GM21528 (cell line): ENCODE results near the gene FARP2.
"Not testable (repeated sequence)": the region's sequence is repeated elsewhere in the genome, so short reads cannot be mapped to it uniquely, and the experiment has no call there.

Experiments used
- ATAC-seq: cut with Tn5 transposase; IDR thresholded peaks from one replicate; pipeline ENCODE4 v1.9.1; 2021; ENCODE audit warnings: mild to moderate bottlenecking, moderate library complexity; ENCODE audit not compliant: unreplicated experiment, low FRiP score

FARP2 gene

GRCh38 chr2:241364781-241365180 is 8.7 kb downstream of the FARP2 start:
- no peak for ATAC-seq

- no peak for ATAC-seq
Measured at GRCh38 chr2:241366678-241367077, 10.6 kb downstream of the FARP2 start.

DNA sequence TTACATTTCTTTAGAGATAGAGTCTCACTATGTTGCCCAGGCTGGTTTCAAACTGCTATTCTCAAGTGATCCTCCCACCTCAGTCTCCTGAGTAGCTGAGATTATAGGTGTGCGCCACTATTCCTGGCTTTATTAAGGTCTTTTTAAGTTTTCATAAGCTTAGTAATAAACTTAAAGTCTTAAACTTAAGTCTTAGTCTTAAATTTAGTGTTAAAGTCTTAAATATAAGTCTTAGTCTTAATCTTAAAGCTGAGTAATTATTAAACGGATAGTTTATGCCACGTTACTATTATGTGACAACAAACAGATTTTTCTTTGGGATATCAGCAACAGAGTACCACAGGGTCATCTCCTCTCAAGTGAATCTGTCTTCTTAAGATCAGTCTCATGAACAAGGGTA is 12.6 kb downstream of the FARP2 start:
- ATAC-seq = no peak

DNA sequence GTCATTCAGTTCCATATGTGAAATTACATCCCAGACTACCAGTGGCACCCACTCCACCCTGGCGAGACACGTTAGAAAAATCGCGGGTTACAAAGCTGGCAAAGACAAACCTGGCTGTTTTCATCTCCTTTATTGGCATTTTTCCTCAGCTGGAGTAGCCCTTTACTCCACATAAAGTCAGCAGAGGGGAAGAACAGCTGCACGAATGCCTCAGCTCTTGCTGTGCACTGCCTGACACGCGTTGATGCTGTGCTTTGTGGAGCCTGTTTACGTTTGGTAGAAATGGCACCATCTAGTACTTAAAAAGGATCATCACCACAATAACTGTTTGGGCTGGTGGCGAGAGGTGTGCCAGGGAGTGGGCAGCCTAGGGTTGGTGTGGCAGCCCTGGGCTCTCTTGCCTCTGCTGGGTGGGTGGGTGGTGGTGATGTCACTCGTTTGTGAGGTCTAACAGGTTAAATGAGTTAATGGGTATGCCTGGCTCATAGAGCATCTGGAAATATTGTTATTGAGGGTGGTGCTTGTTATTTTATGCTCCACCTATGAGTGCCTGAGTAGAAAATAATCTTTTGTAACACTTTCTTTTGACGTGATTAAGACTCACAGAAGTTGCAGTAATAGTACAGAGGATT is 16.4 kb downstream of the FARP2 start:
- no peak for ATAC-seq

DNA sequence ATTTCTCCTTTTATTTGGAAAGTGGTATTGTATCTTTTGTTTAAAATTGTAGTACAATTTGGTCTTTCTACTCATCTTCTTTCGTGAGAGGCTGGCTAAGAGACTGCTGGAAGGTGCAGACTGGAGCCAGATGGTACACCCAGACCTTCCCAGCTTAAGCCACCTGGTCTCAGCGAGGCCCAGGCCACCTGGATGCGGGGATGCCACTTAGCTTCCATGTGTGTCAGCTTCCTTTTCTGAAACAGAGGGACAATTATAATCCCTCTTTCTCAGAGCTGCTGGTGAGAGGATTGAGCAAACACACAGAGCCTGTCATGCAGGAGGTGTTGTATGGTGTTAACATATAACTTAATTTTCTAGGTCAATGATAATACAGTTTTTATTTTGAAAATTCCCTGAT is 17.4 kb downstream of the FARP2 start:
- ATAC-seq = no peak

DNA sequence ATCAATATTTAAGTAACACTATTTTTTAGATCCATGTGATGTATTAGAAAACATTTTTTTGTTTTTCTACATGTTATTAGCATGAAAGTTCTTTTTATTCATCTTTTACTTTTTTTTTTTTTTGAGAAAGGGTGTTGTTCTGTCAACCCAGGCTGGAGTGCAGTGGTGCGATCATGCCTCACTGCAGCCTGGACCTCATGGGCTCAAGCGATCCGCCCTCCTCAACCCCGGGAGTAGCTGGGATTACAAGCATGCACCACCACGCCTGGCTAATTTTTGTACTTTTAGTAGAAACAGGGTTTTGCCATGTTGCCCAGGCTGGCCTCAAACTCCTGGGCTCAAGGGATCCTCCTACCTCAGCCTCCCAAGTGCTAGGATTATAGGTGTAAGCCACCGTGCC is 17.8 kb downstream of the FARP2 start:
- ATAC-seq = not testable (repeated sequence)

GRCh38 chr2:241375300-241375699 is 19.2 kb downstream of the FARP2 start:
- ATAC-seq = no peak

- no peak for ATAC-seq
Measured at GRCh38 chr2:241376808-241377207, 20.7 kb downstream of the FARP2 start.

- ATAC-seq = no peak
Measured at GRCh38 chr2:241378816-241379215, 22.7 kb downstream of the FARP2 start.

DNA sequence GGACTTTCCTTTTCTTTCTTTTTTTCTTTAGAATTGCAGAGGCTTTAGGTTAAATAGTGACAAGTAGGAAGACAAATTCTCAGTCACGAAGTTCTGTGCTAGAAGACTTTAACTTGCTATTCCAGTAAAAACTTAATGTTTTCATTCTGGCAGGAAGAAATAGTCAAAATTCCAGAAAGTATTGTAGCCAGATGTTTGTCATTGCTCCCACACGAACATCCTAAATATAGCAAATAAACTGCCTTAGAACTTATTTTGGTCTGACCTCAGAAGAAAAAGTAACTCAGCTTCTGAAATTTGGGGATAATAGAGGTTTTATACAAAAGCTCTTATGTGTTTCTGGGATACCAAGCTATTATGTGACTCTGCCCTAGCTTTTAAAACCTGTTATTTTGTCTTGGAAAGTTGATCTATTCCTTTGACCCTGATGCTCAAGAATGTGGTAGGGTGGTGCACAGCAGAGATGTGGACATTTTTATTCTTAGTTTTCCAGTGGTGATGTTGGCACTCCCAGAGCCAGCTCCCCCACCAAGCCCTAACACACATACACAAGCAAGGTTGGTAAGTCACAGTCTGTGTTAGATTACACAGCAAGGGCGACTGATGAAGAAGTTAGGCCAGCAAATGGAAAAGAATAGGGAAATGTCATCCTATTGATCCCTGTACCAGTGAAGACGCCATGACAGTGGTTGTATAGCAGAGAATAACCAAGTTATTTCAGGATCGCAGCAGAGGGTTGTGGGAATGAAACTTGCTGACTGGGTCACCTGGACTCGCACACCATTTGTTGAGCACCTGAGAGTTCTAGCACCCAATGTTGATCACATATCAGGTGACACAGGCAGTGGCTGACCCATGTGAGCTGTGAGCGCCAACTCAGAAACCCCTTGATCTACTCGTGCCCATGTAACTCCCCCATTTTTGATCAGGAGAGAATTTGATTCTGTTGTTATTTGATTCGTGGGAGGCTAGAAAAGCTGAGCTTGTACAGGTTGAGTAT is 23.7 kb downstream of the FARP2 start:
- no peak for ATAC-seq

DNA sequence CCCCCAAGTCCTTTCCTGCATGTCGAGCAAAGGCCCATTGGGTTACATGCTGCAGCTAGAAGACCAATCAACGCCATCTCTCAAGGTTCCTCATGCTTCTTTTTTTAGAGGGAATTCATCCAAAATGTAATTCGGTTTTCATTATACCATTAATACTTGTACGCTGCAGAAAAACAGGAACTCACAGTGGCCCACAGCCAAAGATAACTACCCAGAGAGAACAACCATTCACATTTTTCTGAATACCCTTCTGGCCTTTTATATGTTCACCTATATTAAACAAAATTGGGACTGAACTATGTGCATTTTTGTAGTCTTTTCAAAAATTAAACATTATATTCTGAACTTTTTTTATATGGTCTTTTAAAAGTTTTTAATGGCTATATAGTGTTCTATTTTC is 25.8 kb downstream of the FARP2 start:
- no peak for ATAC-seq

DNA sequence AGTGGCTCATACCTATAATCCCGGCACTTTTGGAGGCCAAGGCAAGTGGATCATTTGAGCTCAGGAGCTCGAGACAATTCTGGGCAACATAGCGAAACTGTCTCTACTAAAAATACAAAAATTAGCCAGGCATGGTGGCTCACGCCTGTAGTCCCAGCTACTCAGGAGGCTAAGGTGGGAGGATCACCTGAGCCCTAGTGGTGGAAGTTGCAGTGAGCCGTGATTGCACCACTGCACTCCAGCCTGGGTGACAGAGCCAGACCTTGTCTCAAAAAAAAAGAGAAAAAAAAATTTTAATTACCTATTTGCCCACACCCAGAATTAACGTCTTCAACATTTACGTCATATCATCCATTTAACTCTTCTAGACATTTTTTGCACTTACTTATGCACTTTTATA is 29.4 kb downstream of the FARP2 start:
- not testable (repeated sequence) for ATAC-seq

- ATAC-seq = no peak
Measured at GRCh38 chr2:241386519-241386918, 30.4 kb downstream of the FARP2 start.

DNA sequence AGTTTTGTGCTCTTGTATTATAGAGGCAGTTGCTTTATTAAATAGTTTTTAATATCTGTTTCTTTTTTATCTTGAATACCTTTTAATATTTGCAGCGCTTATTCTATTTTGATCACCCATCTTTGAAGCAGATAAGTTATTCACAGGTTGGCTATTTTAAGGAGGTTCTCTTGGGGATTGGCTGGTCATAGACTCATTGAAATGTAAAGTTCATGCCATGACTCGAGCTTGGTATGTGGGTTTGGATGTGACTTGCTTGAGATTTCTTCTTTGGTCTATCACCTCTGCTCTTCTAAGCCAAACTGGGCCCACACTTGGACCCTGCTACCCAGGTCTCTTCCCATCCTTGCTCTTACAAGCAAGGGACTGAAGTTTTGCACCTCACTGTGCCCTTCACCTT is 33.6 kb downstream of the FARP2 start:
- no peak for ATAC-seq

GRCh38 chr2:241390301-241391206 is 34.5 kb downstream of the FARP2 start:
- ATAC-seq = no peak

DNA sequence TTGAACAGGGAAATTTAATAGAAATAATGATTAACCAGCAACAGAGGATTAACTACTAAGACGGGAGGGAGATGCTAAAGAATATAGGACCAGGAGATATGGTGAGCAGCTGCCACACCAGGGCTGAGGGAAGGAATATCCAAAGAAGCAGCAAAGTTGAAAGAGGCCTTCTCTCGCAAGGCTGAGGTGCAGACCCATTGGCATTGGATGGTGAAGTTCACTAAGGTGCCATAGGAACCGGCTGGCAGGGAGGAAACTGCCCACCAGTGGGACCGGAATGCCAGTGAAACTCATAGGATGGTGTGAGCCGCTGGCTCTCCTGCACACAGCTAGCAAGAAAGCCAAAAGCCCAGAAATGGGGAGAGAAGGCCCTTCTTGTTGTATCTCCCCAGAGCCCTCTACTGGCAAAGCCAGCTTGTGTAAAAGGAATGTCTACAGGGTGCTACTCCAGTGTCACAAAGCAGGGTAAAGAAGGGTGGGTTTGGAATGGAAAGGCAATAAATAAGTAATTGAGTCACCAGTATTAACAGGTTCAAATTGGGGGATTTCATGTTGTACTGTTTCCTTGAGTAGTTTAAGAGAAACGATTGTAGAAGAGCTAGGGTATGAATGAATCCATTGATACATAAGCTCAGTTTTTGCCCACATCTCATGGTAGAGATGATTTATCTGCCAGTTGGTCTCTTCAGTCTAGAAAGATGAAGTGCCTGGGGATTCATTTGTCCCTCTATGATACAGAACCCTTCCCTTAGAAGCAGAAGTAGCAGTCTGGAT is 36.0 kb downstream of the FARP2 start:
- ATAC-seq = no peak

GRCh38 chr2:241392753-241393152 is 36.7 kb downstream of the FARP2 start:
- ATAC-seq = not testable (repeated sequence)

DNA sequence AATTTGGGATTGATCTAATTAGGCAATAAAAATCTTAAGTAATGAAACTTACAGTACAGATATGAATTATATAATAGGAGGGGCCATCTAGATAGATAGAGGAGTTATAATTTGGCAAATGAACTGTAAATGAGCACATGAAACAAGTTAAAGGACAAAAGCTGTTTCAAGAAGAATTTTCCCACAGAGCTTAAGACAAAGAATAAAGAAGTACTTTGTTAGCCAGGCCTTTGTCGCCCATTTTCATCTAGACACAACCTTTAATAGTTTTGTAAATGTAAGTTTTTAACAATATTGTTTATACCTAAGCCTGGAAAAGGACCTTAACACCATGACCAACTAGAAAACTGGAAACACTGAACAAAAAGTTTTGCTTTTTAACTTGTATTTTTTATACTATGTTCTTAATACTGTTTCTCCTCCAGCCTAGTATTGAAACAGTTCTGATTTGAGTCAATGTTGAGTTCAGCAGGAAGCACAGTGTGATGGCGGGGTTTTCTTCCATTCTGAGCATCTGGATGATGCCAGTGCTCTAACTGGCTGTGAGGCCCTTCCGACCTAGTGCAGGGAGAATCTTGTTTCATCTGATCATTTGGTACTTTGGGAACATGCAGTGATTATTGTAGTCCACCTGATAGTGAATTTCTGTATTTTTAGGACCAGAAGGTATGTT is 37.6 kb downstream of the FARP2 start:
- ATAC-seq = no peak

GRCh38 chr2:241396809-241397208 is 40.7 kb downstream of the FARP2 start:
- ATAC-seq = not testable (repeated sequence)
